IMR-90 (cell line): ENCODE results near the gene AKAP12. TPM values are rescaled to one million over a fixed set of nuclear protein-coding genes. Genes with fewer than 3 reads are reported as not detected.

Experiments
- ATAC-seq: fragments of 200-7000 bp; cut with Tn5 transposase; 2 replicates; pipeline ENCODE4 v1.9.1; 2020; ENCODE audit warnings: low read depth, mild to moderate bottlenecking, moderate library complexity
- BruUV-seq: library from RNA; stranded (reverse); fragments of 400-500 nt; replicated peaks from 2 replicates; lab custom pipeline; 2021; lab: Mats Ljungman, UMichigan
- CTCF ChIA-PET: fragments of 300-600 bp; formaldehyde crosslinking; extraction: SDS; loops from one replicate; lab custom pipeline; 2021; ENCODE audit warnings: antibody characterized with exemption; lab: Yijun Ruan, JAX
- POLR2A ChIA-PET: fragments of 300-600 bp; sonication (Branson Sonifier 250); formaldehyde crosslinking; loops from one replicate; lab custom pipeline; 2022; ENCODE audit warnings: antibody characterized with exemption; ENCODE audit not compliant: unreplicated experiment; lab: Charles Lee
- DNase-seq: peaks from one replicate; pipeline ENCODE4 v3.0.0; 2013
- H2AFZ ChIP-seq: replicated peaks from 2 replicates; pipeline ENCODE3; 2013; ENCODE audit warnings: low read length, mild to moderate bottlenecking; ENCODE audit not compliant: poor library complexity
- H2AK5ac ChIP-seq: 2 replicates; pipeline ENCODE4 v1.6.1; 2013; ENCODE audit warnings: low read depth, low read length, inconsistent platforms
- H2AK9ac ChIP-seq: replicated peaks from 2 replicates; pipeline ENCODE3; 2013; ENCODE audit warnings: mild to moderate bottlenecking, low read depth, low read length, moderate library complexity; ENCODE audit not compliant: poor library complexity
- H2BK120ac ChIP-seq: 2 replicates; pipeline ENCODE4 v1.6.1; 2013; ENCODE audit warnings: low read depth, low read length, inconsistent platforms
- H2BK15ac ChIP-seq: 3 replicates; pipeline ENCODE4 v1.6.1; 2013; ENCODE audit warnings: low read depth, low read length, inconsistent platforms
- H2BK20ac ChIP-seq: 2 replicates; pipeline ENCODE4 v1.6.1; 2013; ENCODE audit warnings: low read depth, mild to moderate bottlenecking, inconsistent platforms, low read length, moderate library complexity
- H2BK5ac ChIP-seq: 2 replicates; pipeline ENCODE4 v1.6.1; 2013; ENCODE audit warnings: mild to moderate bottlenecking, low read depth, low read length, inconsistent platforms; ENCODE audit not compliant: poor library complexity, severe bottlenecking
- H3K14ac ChIP-seq: replicated peaks from 2 replicates; pipeline ENCODE4 v1.6.1; 2013; ENCODE audit warnings: low read depth, low read length, inconsistent platforms
- H3K18ac ChIP-seq: 2 replicates; pipeline ENCODE4 v1.6.1; 2013; ENCODE audit warnings: low read depth, low read length, control low read depth
- H3K23ac ChIP-seq: 2 replicates; pipeline ENCODE4 v1.6.1; 2013; ENCODE audit warnings: low read depth, low read length, inconsistent platforms
- H3K27ac ChIP-seq: 2 replicates; pipeline ENCODE4 v1.5.1; 2013; ENCODE audit warnings: mild to moderate bottlenecking, control low read depth, low read length; ENCODE audit not compliant: insufficient read depth
- H3K27me3 ChIP-seq: 2 replicates; pipeline ENCODE4 v1.6.1; 2013; ENCODE audit warnings: low read length; ENCODE audit not compliant: control insufficient read depth, insufficient read depth
- H3K36me3 ChIP-seq: 2 replicates; pipeline ENCODE4 v1.6.1; 2013; ENCODE audit warnings: low read length, mixed read lengths; ENCODE audit not compliant: control insufficient read depth, insufficient read depth
- H3K4ac ChIP-seq: 2 replicates; pipeline ENCODE4 v1.6.1; 2013; ENCODE audit warnings: low read depth, low read length, inconsistent platforms
- H3K4me1 ChIP-seq: 2 replicates; pipeline ENCODE4 v1.6.1; 2013; ENCODE audit warnings: low read length, mixed read lengths; ENCODE audit not compliant: control insufficient read depth, insufficient read depth
- H3K4me2 ChIP-seq: 2 replicates; pipeline ENCODE4 v1.6.1; 2013; ENCODE audit warnings: low read depth, mild to moderate bottlenecking, control low read depth, low read length, moderate library complexity
- H3K4me3 ChIP-seq: 2 replicates; pipeline ENCODE4 v1.5.1; 2013; ENCODE audit warnings: low read depth, mild to moderate bottlenecking, control low read depth, low read length, moderate library complexity; ENCODE audit not compliant: insufficient read depth
- H3K56ac ChIP-seq: 2 replicates; pipeline ENCODE4 v1.6.1; 2013; ENCODE audit warnings: low read length, inconsistent platforms; ENCODE audit not compliant: insufficient read depth; ENCODE audit errors: extremely low read depth
- H3K79me1 ChIP-seq, 2 experiments: 2 replicates each; pipeline ENCODE4 v1.6.1; 2013; ENCODE audit warnings: low read length in 2 of 2, inconsistent platforms in 1 of 2, low read depth in 1 of 2
- H3K9ac ChIP-seq: 2 replicates; pipeline ENCODE4 v1.6.1; 2013; ENCODE audit warnings: low read depth, low read length, control low read depth
- H3K9me1 ChIP-seq: 2 replicates; pipeline ENCODE4 v1.6.1; 2013; ENCODE audit warnings: low read length, inconsistent platforms; ENCODE audit not compliant: insufficient read depth
- H3K9me3 ChIP-seq: 2 replicates; pipeline ENCODE4 v1.6.1; 2013; ENCODE audit warnings: low read length; ENCODE audit not compliant: control insufficient read depth, insufficient read depth
- H4K20me1 ChIP-seq: 2 replicates; pipeline ENCODE4 v1.6.1; 2013; ENCODE audit warnings: low read length, inconsistent platforms; ENCODE audit not compliant: insufficient read depth
- H4K5ac ChIP-seq: 2 replicates; pipeline ENCODE4 v1.6.1; 2013; ENCODE audit warnings: mild to moderate bottlenecking, low read depth, low read length, control low read depth
- H4K8ac ChIP-seq, 2 experiments: 2 replicates each; pipeline ENCODE4 v1.6.1; 2013; ENCODE audit warnings: low read depth in 2 of 2, low read length in 2 of 2, control low read depth in 1 of 2, inconsistent platforms in 1 of 2
- H4K91ac ChIP-seq: 2 replicates; pipeline ENCODE4 v1.6.1; 2013; ENCODE audit warnings: low read depth, low read length, inconsistent platforms; ENCODE audit not compliant: insufficient read depth
- BHLHE40 ChIP-seq: fragments of 150-350 bp; IDR thresholded peaks from 2 replicates; pipeline ENCODE4 v1.6.1; 2016; ENCODE audit warnings: mild to moderate bottlenecking, low read depth, low read length
- CEBPB ChIP-seq: IDR thresholded peaks from 2 replicates; pipeline ENCODE4 v1.6.1; 2012; ENCODE audit warnings: low read depth, low read length, improper control_type of control experiment
- CHD1 ChIP-seq: IDR thresholded peaks from 2 replicates; pipeline ENCODE4 v1.6.1; 2012; ENCODE audit warnings: low read depth, low read length, improper control_type of control experiment
- FOS ChIP-seq: fragments of 150-350 bp; IDR thresholded peaks from 2 replicates; pipeline ENCODE4 v1.6.1; 2016; ENCODE audit warnings: low read depth, low read length
- MAFK ChIP-seq: IDR thresholded peaks from 2 replicates; pipeline ENCODE4 v1.6.1; 2012; ENCODE audit warnings: low read depth, low read length, improper control_type of control experiment
- MAZ ChIP-seq: IDR thresholded peaks from 2 replicates; pipeline ENCODE4 v1.6.1; 2012; ENCODE audit warnings: low read depth, mild to moderate bottlenecking, low read length, improper control_type of control experiment, moderate library complexity, borderline replicate concordance
- MXI1 ChIP-seq: IDR thresholded peaks from 2 replicates; pipeline ENCODE4 v1.6.1; 2012; ENCODE audit warnings: low read depth, mild to moderate bottlenecking, low read length, moderate library complexity, borderline replicate concordance
- NFE2L2 ChIP-seq: fragments of 150-350 bp; IDR thresholded peaks from 2 replicates; pipeline ENCODE4 v1.6.1; 2016; ENCODE audit warnings: low read depth, mild to moderate bottlenecking, low read length
- POLR2A ChIP-seq: IDR thresholded peaks from 2 replicates; pipeline ENCODE4 v1.6.1; 2012; ENCODE audit warnings: mild to moderate bottlenecking, low read depth, low read length
- RAD21 ChIP-seq: IDR thresholded peaks from 2 replicates; pipeline ENCODE4 v1.6.1; 2012; ENCODE audit warnings: low read length, improper control_type of control experiment
- RCOR1 ChIP-seq: IDR thresholded peaks from 2 replicates; pipeline ENCODE4 v1.6.1; 2012; ENCODE audit warnings: mild to moderate bottlenecking, low read length, improper control_type of control experiment; ENCODE audit not compliant: insufficient replicate concordance
- RFX5 ChIP-seq: IDR thresholded peaks from 2 replicates; pipeline ENCODE4 v1.8.0; 2012; ENCODE audit warnings: low read depth, mild to moderate bottlenecking, low read length, moderate library complexity
- SMC3 ChIP-seq: fragments of 150-350 bp; IDR thresholded peaks from 2 replicates; pipeline ENCODE4 v1.6.1; 2016; ENCODE audit warnings: low read depth, mild to moderate bottlenecking, antibody characterized with exemption, low read length, moderate library complexity
- dilution Hi-C: fragments of 300-500 bp; cut with HindIII; formaldehyde crosslinking; loops from one replicate; pipeline ENCODE4 v1.14.3; 2018; ENCODE audit warnings: low sequenced_read_pairs; ENCODE audit not compliant: unreplicated experiment
- in situ Hi-C: fragments of 300-500 bp; cut with MboI; formaldehyde crosslinking; loops from 3 replicates; pipeline ENCODE4 v1.14.3; 2019; ENCODE audit warnings: low sequenced_read_pairs, inconsistent platforms, mixed read lengths
- intact Hi-C: fragments of 100-400 bp; cut with micrococcal nuclease; formaldehyde crosslinking; loops from 2 replicates; pipeline ENCODE4 v1.10.0; 2022
- polyA plus RNA-seq, 3 experiments: library from polyadenylated mRNA; depleted of rRNA; stranded (reverse); fragments of >200 nt; gene quantifications; 2 replicates each; pipeline ENCODE4 v1.2.3, GENCODE V29; 2012; ENCODE audit warnings: low replicate concordance in 1 of 3
- total RNA-seq: library from RNA; depleted of rRNA; stranded (reverse); fragments of >200 nt; gene quantifications from 2 replicates; pipeline ENCODE4 v1.2.3, GENCODE V29; 2012
- TF ChIP-seq, protein P1 (sequence below): fragments of 150-350 bp; IDR thresholded peaks from 2 replicates; pipeline ENCODE4 v1.6.1; 2016; ENCODE audit warnings: low read depth, mild to moderate bottlenecking, low read length, moderate library complexity, borderline replicate concordance
- TF ChIP-seq, protein P2 (sequence below): fragments of 150-350 bp; IDR thresholded peaks from 2 replicates; pipeline ENCODE4 v1.6.1; 2017; ENCODE audit warnings: mild to moderate bottlenecking, antibody characterized with exemption, low read length, low read depth
- TF ChIP-seq, protein P3 (sequence below): conservative IDR thresholded peaks from 2 replicates; pipeline ENCODE4 v1.5.1; 2012; ENCODE audit warnings: mild to moderate bottlenecking, low read depth, low read length, improper control_type of control experiment

Gene AKAP12
- total and polyA plus RNA-seq, 2 of the 4 experiments (the other 2 are of a cell fraction), result 56.0 to 118 TPM

DNA sequence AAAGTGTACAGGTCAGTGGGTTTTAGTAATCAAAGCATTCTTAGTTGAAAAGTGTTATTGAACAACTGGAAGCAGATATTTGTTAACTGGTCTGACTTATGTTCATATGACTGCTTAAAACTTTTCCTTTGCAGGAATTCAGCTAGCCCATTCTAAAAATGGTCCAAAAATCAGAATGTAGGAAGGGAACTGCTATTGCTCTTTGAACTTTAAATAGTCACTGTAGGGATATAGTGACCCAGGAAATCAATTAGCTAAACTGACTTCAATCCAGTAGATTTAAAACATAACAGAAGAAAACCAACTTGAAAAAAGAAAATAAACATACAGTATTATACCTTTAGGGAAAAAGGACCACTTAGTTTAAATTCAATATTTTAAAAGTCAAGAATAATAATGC is 25.5 kb downstream of the AKAP12 start:
- Histone ChIP-seq H3K18ac (no peak overlapping the region), H3K27ac (no peak overlapping the region), H2AFZ (no peak overlapping the region), H4K8ac (no peak overlapping the region), H3K36me3 (peaks cover 3% of the 10 kb centered on the region; the same call in 1 of the 2 replicates), H3K9ac (no peak overlapping the region), H3K27me3 (no peaks in the 10 kb centered on the region), H4K91ac (no peak overlapping the region), H2AK9ac (no peak overlapping the region), H4K20me1 (no peaks in the 10 kb centered on the region; the same call in 1 of the 2 replicates), H3K56ac (no peak overlapping the region), H2BK15ac (no peak overlapping the region), H3K4me3 (no peak overlapping the region), H3K9me3 (no peaks in the 10 kb centered on the region), H3K79me1 (peaks cover 0 to 6% of the 10 kb centered on the region in 2 experiments; a peak in 1 of 4 replicates), H2AK5ac (no peak overlapping the region), H4K5ac (no peak overlapping the region), H2BK5ac (no peak overlapping the region), H2BK120ac (no peak overlapping the region), H3K4me1 (0 out of 2 replicates have a peak, but pooled peaks cover 2% of the 10 kb centered on the region), H3K23ac (no peak overlapping the region), H3K4ac (no peak overlapping the region), H3K14ac (no peak overlapping the region), H3K4me2 (no peak overlapping the region), H3K9me1 (0 out of 2 replicates have a peak, but pooled peaks cover 5% of the 10 kb centered on the region), H2BK20ac (no peak overlapping the region)
- ChIA-PET POLR2A (no interaction called here), CTCF (interaction anchor here (0.7 kb wide), 1 partner anchor 52 kb away, joined by 3 read pairs; no protein-coding TSS in a partner anchor)
- dilution Hi-C loops (no loop called here), in situ Hi-C loops (no loop called here), intact Hi-C loops (no loop called here)
- TF ChIP-seq MAFK (no peak), RAD21 (no peak), SMC3 (no peak), FOS (no peak), POLR2A (no peak), CEBPB (no peak), RCOR1 (no peak), MAZ (no peak), CHD1 (no peak), BHLHE40 (no peak), RFX5 (no peak), MXI1 (no peak), NFE2L2 (no peak)
- TF ChIP-seq, protein P1, sequence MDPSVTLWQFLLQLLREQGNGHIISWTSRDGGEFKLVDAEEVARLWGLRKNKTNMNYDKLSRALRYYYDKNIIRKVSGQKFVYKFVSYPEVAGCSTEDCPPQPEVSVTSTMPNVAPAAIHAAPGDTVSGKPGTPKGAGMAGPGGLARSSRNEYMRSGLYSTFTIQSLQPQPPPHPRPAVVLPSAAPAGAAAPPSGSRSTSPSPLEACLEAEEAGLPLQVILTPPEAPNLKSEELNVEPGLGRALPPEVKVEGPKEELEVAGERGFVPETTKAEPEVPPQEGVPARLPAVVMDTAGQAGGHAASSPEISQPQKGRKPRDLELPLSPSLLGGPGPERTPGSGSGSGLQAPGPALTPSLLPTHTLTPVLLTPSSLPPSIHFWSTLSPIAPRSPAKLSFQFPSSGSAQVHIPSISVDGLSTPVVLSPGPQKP, result no peak
- TF ChIP-seq, protein P2, sequence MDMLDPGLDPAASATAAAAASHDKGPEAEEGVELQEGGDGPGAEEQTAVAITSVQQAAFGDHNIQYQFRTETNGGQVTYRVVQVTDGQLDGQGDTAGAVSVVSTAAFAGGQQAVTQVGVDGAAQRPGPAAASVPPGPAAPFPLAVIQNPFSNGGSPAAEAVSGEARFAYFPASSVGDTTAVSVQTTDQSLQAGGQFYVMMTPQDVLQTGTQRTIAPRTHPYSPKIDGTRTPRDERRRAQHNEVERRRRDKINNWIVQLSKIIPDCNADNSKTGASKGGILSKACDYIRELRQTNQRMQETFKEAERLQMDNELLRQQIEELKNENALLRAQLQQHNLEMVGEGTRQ, result no peak
- TF ChIP-seq, protein P3, sequence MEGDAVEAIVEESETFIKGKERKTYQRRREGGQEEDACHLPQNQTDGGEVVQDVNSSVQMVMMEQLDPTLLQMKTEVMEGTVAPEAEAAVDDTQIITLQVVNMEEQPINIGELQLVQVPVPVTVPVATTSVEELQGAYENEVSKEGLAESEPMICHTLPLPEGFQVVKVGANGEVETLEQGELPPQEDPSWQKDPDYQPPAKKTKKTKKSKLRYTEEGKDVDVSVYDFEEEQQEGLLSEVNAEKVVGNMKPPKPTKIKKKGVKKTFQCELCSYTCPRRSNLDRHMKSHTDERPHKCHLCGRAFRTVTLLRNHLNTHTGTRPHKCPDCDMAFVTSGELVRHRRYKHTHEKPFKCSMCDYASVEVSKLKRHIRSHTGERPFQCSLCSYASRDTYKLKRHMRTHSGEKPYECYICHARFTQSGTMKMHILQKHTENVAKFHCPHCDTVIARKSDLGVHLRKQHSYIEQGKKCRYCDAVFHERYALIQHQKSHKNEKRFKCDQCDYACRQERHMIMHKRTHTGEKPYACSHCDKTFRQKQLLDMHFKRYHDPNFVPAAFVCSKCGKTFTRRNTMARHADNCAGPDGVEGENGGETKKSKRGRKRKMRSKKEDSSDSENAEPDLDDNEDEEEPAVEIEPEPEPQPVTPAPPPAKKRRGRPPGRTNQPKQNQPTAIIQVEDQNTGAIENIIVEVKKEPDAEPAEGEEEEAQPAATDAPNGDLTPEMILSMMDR, result no peak
- DNase-seq (no peak), ATAC-seq (no peak)
- BruUV-seq, result no TSS peak
